SK-N-SH treated with all-trans-retinoic acid at 6 μM for 48 hours (cell line): ENCODE measurements around the gene ARHGAP28.

Experiments
- ATAC-seq: fragments of 200-7000 bp; cut with Tn5 transposase; 3 replicates; pipeline ENCODE4 v1.9.1; 2020; ENCODE audit warnings: mild to moderate bottlenecking, moderate library complexity
- ARNTL ChIP-seq: fragments of 450-650 bp; formaldehyde crosslinking; IDR thresholded peaks from 2 replicates; pipeline ENCODE4 v1.5.0; 2020; ENCODE audit warnings: low read depth, mild to moderate bottlenecking, moderate library complexity, borderline replicate concordance
- CREB5 ChIP-seq: fragments of 250-450 bp; sonication (Bioruptor Pico); IDR thresholded peaks from 2 replicates; pipeline ENCODE4 v1.5.1; 2020; ENCODE audit warnings: low read depth, mild to moderate bottlenecking, moderate library complexity
- CSDC2 ChIP-seq: fragments of 250-450 bp; sonication (Bioruptor Pico); IDR thresholded peaks from 2 replicates; pipeline ENCODE4 v1.5.0; 2020; ENCODE audit warnings: mild to moderate bottlenecking, moderate library complexity
- CSRNP3 ChIP-seq: fragments of 250-450 bp; sonication (Bioruptor Pico); IDR thresholded peaks from 2 replicates; pipeline ENCODE4 v1.5.1; 2021; ENCODE audit warnings: mild to moderate bottlenecking, moderate library complexity
- ESRRG ChIP-seq: fragments of 250-450 bp; sonication (Bioruptor Pico); IDR thresholded peaks from 2 replicates; pipeline ENCODE4 v1.6.1; 2021; ENCODE audit warnings: mild to moderate bottlenecking
- GLIS3 ChIP-seq: fragments of 250-450 bp; sonication (Bioruptor Pico); IDR thresholded peaks from 2 replicates; pipeline ENCODE4 v1.5.0; 2020; ENCODE audit warnings: mild to moderate bottlenecking, moderate library complexity
- PATZ1 ChIP-seq: fragments of 250-450 bp; sonication (Bioruptor Pico); IDR thresholded peaks from 2 replicates; pipeline ENCODE4 v1.8.0; 2020; ENCODE audit warnings: mild to moderate bottlenecking, moderate library complexity, borderline replicate concordance
- PPARA ChIP-seq: fragments of 250-450 bp; sonication (Bioruptor Pico); IDR thresholded peaks from 2 replicates; pipeline ENCODE4 v1.5.0; 2020; ENCODE audit warnings: mild to moderate bottlenecking, borderline replicate concordance
- RARB ChIP-seq: fragments of 250-450 bp; sonication (Bioruptor Pico); IDR thresholded peaks from 2 replicates; pipeline ENCODE4 v1.8.0; 2021; ENCODE audit warnings: mild to moderate bottlenecking, moderate library complexity
- SNAI2 ChIP-seq: fragments of 250-450 bp; sonication (Bioruptor Pico); IDR thresholded peaks from 2 replicates; pipeline ENCODE4 v1.5.0; 2020; ENCODE audit warnings: mild to moderate bottlenecking, moderate library complexity
- TCF4 ChIP-seq: fragments of 250-450 bp; sonication (Bioruptor Pico); IDR thresholded peaks from 2 replicates; pipeline ENCODE4 v1.8.0; 2021; ENCODE audit warnings: mild to moderate bottlenecking, moderate library complexity, borderline replicate concordance
- TOX ChIP-seq: fragments of 250-450 bp; sonication (Bioruptor Pico); IDR thresholded peaks from 2 replicates; pipeline ENCODE4 v1.8.0; 2021; ENCODE audit warnings: mild to moderate bottlenecking, moderate library complexity, borderline replicate concordance
- ZC3H10 ChIP-seq: fragments of 250-450 bp; sonication (Bioruptor Pico); IDR thresholded peaks from 2 replicates; pipeline ENCODE4 v1.5.1; 2021; ENCODE audit warnings: mild to moderate bottlenecking, moderate library complexity
- ZFP3 ChIP-seq: fragments of 250-450 bp; sonication (Bioruptor Pico); IDR thresholded peaks from 2 replicates; pipeline ENCODE4 v1.5.0; 2020; ENCODE audit warnings: mild to moderate bottlenecking, moderate library complexity
- ZNF565 ChIP-seq: fragments of 450-650 bp; formaldehyde crosslinking; conservative IDR thresholded peaks from 2 replicates; pipeline ENCODE4 v1.5.0; 2020; ENCODE audit warnings: low read depth, mild to moderate bottlenecking, moderate library complexity
- ZNF70 ChIP-seq: fragments of 450-650 bp; formaldehyde crosslinking; IDR thresholded peaks from 2 replicates; pipeline ENCODE4 v1.5.0; 2020; ENCODE audit warnings: mild to moderate bottlenecking, moderate library complexity
- ZNF8 ChIP-seq: fragments of 450-650 bp; formaldehyde crosslinking; IDR thresholded peaks from 2 replicates; pipeline ENCODE4 v1.5.0; 2020; ENCODE audit warnings: mild to moderate bottlenecking, moderate library complexity
- TF ChIP-seq, protein P1 (sequence below): fragments of 250-450 bp; sonication (Bioruptor Pico); IDR thresholded peaks from 2 replicates; pipeline ENCODE4 v1.8.0; 2021; ENCODE audit warnings: low read depth, mild to moderate bottlenecking, moderate library complexity, borderline replicate concordance
- TF ChIP-seq, protein P2 (sequence below): fragments of 250-450 bp; sonication (Bioruptor Pico); IDR thresholded peaks from 2 replicates; pipeline ENCODE4 v1.5.0; 2020; ENCODE audit warnings: mild to moderate bottlenecking, moderate library complexity

ARHGAP28 gene

DNA sequence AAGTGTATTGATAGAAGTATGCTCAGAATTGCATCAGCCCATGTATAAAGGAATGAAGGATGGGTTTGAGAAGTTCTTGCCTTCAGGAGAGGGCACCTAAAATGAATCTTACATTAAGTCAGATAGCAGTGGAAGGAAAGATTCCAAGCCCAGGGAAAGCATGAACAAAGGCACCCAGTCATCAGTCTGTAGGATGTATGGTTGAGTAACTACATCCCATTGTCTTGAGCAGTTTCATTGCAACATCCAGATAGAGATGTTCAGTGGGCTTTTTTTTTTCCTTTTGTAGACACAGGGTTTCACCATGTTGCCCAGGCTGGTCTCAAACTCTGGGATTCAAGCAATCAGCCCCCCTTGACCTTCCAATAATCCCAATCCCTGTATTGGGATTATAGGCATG, 80.7 kb downstream of the ARHGAP28 start:
- no peak for ATAC-seq
- TF ChIP-seq, protein P1, sequence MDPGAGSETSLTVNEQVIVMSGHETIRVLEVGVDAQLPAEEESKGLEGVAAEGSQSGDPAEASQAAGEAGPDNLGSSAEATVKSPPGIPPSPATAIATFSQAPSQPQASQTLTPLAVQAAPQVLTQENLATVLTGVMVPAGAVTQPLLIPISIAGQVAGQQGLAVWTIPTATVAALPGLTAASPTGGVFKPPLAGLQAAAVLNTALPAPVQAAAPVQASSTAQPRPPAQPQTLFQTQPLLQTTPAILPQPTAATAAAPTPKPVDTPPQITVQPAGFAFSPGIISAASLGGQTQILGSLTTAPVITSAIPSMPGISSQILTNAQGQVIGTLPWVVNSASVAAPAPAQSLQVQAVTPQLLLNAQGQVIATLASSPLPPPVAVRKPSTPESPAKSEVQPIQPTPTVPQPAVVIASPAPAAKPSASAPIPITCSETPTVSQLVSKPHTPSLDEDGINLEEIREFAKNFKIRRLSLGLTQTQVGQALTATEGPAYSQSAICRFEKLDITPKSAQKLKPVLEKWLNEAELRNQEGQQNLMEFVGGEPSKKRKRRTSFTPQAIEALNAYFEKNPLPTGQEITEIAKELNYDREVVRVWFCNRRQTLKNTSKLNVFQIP (CRISPR knock-in tag), result no peak
- TF ChIP-seq GLIS3 (CRISPR knock-in tag), result no peak
- TF ChIP-seq ZFP3, result no peak
- TF ChIP-seq ZNF8 (CRISPR knock-in tag), result no peak

- no peak for TF ChIP-seq ZNF565 (CRISPR knock-in tag)
- TF ChIP-seq, protein P2, sequence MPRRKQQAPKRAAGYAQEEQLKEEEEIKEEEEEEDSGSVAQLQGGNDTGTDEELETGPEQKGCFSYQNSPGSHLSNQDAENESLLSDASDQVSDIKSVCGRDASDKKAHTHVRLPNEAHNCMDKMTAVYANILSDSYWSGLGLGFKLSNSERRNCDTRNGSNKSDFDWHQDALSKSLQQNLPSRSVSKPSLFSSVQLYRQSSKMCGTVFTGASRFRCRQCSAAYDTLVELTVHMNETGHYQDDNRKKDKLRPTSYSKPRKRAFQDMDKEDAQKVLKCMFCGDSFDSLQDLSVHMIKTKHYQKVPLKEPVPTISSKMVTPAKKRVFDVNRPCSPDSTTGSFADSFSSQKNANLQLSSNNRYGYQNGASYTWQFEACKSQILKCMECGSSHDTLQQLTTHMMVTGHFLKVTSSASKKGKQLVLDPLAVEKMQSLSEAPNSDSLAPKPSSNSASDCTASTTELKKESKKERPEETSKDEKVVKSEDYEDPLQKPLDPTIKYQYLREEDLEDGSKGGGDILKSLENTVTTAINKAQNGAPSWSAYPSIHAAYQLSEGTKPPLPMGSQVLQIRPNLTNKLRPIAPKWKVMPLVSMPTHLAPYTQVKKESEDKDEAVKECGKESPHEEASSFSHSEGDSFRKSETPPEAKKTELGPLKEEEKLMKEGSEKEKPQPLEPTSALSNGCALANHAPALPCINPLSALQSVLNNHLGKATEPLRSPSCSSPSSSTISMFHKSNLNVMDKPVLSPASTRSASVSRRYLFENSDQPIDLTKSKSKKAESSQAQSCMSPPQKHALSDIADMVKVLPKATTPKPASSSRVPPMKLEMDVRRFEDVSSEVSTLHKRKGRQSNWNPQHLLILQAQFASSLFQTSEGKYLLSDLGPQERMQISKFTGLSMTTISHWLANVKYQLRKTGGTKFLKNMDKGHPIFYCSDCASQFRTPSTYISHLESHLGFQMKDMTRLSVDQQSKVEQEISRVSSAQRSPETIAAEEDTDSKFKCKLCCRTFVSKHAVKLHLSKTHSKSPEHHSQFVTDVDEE (CRISPR knock-in tag), result no peak
- ATAC-seq, result no peak
Measured at GRCh38 chr18:6811816-6812215, 82.3 kb downstream of the ARHGAP28 start.

DNA sequence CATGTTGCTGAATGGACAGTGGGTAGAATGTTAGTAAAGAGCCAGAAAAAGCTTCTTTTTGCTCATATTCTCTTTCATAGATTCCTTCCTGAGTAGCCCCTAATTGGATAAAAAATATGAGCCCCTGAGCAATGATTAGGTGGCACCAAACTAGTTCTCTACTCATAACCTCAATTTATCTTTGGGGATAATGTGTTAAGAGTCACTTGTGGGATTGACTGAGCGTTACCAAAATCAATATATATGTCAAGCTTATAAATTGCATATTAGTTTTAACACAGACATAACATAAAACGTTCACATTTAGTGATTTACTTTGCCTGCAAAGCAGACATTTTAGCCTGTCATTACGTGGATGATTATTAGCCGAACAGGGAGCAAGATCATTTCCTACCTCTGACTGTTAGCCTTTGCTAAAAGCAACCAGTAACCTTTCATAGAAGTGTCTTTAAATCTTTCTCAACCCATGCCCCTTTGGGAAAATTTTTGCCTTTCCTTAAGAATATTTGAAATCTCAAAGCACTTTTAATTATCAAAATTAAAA, 85.4 kb downstream of the ARHGAP28 start:
- ATAC-seq, result no peak
- TF ChIP-seq, protein P1 (CRISPR knock-in tag), result no peak
- TF ChIP-seq ESRRG (CRISPR knock-in tag) (no peak), TOX (CRISPR knock-in tag) (no peak), PPARA (CRISPR knock-in tag) (no peak), ZNF565 (CRISPR knock-in tag) (no peak), RARB (CRISPR knock-in tag) (no peak), SNAI2 (CRISPR knock-in tag) (no peak), CREB5 (CRISPR knock-in tag) (no peak), TCF4 (no peak), PATZ1 (CRISPR knock-in tag) (no peak), CSRNP3 (no peak), ZNF70 (no peak), ZC3H10 (CRISPR knock-in tag) (no peak), ARNTL (CRISPR knock-in tag) (no peak), ZFP3 (no peak), CSDC2 (CRISPR knock-in tag) (no peak), GLIS3 (CRISPR knock-in tag) (no peak)
- TF ChIP-seq, protein P2 (CRISPR knock-in tag), result no peak
